IPS-18c (cell line): ENCODE results near the gene FAM83E.

Experiments used
- H3K4me3 ChIP-seq: 2 replicates; pipeline ENCODE4 v1.7.0; 2013; ENCODE audit warnings: low read depth, mild to moderate bottlenecking, low read length, moderate library complexity; ENCODE audit not compliant: insufficient read depth
- H3K9me3 ChIP-seq: one replicate; pipeline ENCODE4 v1.6.1; 2013; ENCODE audit warnings: mild to moderate bottlenecking, low read length, moderate library complexity; ENCODE audit not compliant: control insufficient read depth, insufficient read depth

FAM83E gene

GRCh38 chr19:48575931-48576622, 38.8 kb downstream of the FAM83E start:
- no peak overlapping the region for H3K4me3 ChIP-seq
- H3K9me3 ChIP-seq: no peaks in the 10 kb centered on the region

GRCh38 chr19:48573163-48573505, 41.7 kb downstream of the FAM83E start:
- H3K9me3 ChIP-seq: no peaks in the 10 kb centered on the region
- no peak overlapping the region for H3K4me3 ChIP-seq

GRCh38 chr19:48571378-48572162, 43.3 kb downstream of the FAM83E start:
- H3K9me3 ChIP-seq: no peaks in the 10 kb centered on the region
- H3K4me3 ChIP-seq: no peak overlapping the region

GRCh38 chr19:48569814-48570213, 45.1 kb downstream of the FAM83E start:
- H3K4me3 ChIP-seq: no peak overlapping the region
- H3K9me3 ChIP-seq: no peaks in the 10 kb centered on the region

- H3K4me3 ChIP-seq: peak overlapping the region; percentile 22
- no peaks in the 10 kb centered on the region for H3K9me3 ChIP-seq
Measured at GRCh38 chr19:48568345-48568886, 46.5 kb downstream of the FAM83E start.

- H3K9me3 ChIP-seq: no peaks in the 10 kb centered on the region
- no peak overlapping the region for H3K4me3 ChIP-seq
Measured at GRCh38 chr19:48565090-48565489, 49.8 kb downstream of the FAM83E start.
